GM18498 (cell line): ENCODE results near the gene ADCY9.
"Not testable (repeated sequence)": the region's sequence is repeated elsewhere in the genome, so short reads cannot be mapped to it uniquely, and the experiment has no call there.

ENCODE experiments used
- ATAC-seq: cut with Tn5 transposase; IDR thresholded peaks from one replicate; pipeline ENCODE4 v1.9.1; 2021; ENCODE audit warnings: mild to moderate bottlenecking, moderate library complexity; ENCODE audit not compliant: unreplicated experiment

Gene ADCY9

DNA sequence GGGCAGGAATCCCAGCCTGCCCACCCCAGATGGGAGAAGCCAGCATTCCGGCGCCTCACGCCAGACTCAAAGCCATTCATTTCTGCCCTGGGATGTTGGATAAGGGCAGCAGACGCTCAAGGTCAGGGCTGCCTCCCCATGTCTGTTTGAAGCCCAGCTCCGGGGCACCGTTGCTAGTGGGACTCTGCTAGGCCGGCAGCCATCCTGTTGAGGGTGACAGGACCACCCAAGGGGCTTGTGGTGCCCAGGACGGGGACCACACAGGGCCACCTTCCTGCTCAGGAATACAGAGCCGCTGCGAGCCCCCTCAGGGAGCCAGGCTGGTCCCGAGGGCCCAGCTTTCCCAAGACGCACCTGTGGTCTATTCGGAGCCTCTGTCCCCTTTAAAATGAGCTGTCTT lies 134.0 kb downstream of the ADCY9 start:
- no peak for ATAC-seq

DNA sequence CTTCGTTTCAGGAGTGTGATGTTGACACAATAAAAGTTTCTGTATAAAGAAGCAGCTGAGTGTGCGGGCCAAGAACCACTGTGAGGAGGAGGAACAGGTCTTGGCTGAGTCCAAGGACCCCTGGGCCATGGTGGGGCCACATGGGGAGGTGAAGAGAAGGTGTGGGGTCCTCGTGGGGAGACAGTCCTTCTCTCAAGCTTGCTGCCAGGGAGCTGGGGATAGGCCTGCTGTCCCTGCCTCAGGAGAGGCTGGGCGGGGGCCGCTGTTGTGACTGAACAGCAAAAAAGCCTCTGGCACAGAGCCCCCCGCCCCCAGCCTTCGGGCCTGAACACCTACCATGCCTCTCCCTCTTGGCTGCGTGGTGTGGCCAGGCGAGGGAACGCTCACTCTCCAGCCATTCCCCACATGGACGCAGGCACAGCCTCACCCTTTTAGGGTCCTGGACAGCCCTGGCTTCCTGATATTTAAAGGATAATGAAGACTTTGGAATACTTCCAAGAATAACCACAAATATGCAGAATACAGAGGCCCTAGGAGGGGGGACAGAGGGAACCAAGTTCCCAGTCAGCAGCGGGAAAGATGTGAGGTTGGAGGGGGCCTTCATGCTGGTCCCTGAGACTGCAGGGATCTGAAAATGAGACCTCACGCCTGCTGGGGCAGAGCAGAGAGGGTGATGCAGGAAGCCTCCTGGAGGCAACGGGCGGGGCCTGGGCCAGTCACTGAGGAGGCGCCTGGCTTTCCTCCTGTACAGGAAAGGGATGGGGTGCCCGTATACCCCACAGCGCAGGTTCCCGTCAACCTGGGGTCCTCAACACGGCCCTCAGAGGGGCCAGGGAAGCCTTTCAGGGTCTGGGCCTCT lies 135.8 kb downstream of the ADCY9 start:
- ATAC-seq: no peak

DNA sequence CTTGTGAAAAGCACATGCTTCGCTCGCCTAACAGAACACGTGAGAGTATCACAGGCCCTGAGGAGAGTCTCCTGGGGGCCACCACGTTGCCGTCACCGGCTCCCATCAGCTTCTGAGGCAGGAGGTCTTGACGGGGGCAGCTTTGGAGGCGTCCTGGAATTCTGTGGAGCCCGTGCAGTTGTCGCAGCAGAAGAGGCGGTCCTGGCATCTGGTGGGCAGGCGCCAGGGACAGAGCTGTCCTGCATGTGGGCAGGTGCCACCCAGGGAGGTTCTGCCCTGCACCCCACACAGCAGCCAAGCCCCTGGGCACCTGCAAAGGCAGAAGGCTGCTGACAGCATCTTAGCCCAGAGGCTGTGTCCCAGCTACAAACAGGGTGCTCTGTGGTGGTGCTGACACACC lies 136.7 kb downstream of the ADCY9 start:
- ATAC-seq: no peak

DNA sequence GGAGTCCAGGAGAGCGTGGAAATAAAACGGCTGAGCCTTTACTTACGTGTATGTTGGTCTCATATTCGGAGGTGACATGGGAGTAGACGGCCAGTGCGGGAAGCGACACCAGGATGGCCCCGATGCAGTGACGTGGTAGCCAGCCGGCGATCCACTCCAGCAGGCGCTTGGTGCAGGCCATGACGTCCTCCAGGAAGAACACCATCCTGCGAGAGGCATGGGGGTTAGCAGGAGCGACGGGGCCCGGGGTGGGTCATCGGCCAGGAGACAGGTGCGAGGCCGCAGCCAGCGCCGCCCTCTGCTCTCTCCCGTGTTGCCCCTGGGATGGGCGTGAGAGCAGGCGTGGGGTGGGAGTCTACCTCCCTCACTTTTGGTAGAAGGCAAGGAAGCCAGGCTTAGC lies 137.2 kb downstream of the ADCY9 start:
- no peak for ATAC-seq

DNA sequence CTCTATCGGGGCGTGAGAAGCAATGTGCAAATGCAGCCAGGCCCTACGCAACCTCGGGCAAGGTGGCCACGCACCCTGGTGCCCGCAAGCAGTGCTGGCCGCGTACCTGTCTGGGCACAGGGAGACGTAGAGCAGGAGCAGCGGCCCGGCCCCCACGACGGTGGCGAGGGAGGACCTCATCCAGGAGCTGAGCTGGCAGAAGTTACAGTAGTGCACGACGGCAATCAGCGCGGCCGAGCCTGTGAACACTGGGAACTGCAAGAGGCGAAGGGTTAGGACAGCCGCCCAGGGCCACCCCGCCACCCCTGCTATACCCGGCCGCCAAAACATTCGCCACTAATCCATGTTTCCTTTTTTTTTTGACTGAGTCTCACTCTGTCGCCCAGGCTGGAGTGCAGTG lies 138.9 kb downstream of the ADCY9 start:
- ATAC-seq: no peak

DNA sequence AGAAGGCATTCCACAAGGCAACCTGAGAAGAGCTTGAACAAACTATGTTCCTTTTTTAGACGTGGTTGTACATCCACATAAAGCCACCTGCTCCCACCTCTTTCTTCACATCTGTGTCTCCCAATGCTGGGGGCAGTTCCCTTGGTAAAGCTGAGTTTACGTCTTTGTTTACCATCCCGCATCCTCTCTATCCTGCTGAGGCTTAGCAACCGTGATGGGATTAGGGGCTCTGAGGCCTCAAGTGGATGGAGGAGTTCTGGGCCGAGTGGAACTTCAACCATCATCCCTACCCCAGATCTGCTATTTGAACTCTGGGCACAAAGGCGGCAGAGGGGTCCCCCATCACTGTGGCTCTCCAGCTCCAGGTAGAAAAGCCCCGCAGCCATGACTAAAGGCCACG lies 141.5 kb downstream of the ADCY9 start:
- ATAC-seq: no peak

DNA sequence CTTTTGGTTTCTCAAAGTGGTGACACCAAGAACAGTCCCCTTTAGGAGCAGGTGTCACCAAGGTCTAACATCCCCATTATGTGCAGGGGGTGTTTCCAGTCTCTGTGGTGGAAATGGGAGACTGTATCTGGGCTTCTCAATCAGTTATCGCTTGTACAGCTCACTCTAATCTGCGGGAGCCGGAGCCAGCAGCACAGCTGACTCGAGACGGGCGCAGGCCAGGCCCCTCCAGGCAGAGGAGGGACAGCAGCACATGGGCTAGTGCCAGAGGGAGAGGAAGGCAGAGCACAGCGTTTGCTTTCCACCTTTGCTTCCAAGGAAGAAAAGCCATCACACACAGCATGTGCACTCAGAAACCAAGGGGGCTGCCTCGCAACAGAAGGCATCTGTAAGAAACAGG lies 144.5 kb downstream of the ADCY9 start:
- no peak for ATAC-seq

DNA sequence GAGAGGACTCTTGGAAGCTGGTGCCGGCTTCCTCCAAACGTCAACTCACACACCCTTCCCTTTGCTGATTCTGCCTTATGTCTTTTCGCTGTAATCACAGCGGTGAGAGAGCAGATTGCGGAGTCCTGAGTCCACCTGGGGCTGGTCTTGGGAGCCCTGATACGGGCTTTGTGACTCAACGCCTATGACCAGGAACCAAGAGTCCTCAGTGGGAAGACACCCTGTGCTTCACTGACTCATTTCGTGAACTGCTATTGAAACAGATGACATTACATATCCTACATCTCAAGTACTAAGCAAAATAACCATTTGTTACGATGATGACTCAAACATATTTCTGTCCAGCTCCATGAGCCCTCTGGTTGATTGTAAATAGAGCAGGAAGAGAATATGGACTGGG lies 145.0 kb downstream of the ADCY9 start:
- no peak for ATAC-seq

DNA sequence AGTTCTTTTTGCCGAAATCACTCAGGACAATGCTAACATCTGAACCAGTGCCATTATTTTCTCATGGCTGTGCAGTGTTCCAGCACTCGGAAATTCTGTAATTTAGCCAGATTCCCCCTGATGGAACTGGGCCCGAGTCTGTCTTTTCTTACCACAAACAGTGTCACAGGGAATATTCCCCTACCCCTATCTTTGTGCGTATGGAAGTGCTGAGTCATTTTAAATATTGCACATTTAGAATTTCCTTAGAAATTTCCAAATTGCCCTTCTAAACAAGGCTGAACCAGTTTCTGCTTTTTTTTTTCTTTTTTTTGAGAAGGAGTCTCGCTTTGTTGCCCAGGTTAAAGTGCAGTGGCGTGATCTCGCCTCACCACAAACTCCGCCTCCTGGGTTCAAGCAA lies 147.7 kb downstream of the ADCY9 start:
- ATAC-seq: no peak

DNA sequence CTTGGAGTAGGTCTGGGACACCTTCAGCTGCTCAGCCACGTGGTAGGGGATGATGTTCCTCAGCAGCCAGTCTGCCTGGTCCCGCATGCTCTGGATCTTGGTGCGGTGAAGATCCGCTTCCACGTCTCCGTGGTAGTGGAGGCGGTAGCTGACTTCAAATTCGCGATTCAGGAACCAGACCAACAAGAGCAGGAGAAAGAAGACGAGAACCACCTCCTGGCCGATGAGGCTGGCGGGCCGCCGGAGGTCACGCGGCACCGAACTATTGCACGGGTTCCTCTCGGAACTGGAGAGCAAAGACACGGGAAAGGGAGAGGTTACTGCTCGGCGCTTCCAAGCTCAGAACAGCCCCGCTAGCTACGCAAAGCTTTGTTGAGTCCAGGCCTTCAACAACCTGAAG lies 149.6 kb downstream of the ADCY9 start:
- no peak for ATAC-seq

DNA sequence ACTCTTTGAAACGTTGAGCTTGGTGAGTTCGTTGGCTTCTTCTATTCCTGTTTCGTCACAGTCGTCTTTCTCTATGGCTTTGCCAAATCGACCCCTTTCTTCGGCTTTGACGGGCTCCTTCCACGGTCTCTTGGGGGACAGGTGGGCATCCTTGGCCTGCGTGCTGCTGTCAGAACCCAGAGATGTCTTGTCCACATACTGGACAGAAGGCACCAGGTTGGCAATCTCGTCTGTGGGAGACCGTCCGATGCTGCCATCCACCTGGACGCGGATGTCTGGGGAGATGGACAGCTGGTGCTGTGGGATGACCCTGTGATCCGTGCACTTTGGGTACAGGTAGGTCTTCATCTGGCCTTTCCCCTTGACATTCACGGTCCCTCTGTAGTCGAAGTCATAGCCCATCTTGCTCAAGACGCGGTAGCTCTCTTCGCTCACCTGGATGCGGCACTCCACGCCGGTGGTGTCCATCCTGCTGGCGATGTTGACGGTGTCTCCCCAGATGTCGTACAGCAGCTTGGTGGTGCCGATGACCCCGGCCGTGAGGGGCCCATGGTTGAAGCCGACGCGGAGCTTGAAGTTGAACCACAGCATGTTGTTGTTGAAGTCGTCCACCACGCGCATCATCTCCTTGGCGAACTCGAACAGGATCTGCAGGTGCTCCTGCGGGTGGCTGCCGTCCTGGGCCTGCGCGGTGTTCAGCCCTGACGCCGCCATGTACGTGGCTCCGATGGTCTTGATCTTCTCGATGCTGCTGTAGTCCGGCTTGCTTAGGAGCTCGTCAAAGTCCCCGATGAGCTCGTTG lies 150.3 kb downstream of the ADCY9 start:
- no peak for ATAC-seq

DNA sequence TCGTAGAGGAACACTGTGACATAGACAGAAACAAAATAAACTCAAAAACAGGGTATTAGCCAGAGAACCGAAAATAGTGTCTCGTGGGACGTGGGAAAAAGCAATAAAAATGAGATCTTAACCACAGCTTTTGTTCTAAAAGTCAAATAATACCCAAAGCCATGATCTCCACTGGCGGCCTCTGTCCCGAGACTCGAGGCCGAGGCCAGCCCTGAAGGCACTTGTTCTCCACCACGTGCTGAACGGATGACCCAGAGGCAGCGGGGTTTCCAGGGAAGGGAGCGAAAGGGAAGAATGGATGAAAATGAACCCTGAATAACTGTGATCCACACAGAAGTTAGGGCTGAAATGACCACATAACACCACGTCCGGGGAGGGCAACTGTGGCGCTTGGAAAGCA lies 150.9 kb downstream of the ADCY9 start:
- no peak for ATAC-seq

DNA sequence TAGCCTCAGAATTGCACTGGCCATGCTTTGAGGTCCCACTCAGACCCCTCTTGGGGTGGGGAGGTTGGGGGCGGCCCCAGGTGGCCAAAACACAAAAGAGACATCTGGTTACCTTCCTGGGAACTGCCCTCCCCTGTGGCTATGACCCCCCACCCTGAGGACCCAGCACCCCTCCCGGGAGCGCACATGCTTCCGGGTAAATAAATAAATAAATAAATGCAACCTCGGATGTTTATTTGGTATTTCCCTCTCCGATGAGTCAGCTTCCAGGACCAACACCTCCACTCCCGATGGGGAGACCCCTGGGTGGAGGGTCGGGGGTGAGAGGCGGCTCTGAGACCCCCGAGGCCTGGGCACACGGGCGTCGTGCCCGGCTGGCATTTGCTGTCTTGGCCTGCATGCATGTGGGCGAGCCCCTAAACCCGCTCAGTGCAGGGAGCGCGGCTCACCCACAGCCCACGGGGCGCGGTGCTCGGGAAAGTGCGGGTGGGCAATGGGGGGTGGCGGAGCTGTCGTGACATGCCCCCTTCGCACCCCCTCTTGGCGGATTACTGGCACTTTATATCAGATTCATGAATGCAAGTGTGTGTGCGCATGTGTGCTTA lies 151.5 kb downstream of the ADCY9 start:
- no peak for ATAC-seq

DNA sequence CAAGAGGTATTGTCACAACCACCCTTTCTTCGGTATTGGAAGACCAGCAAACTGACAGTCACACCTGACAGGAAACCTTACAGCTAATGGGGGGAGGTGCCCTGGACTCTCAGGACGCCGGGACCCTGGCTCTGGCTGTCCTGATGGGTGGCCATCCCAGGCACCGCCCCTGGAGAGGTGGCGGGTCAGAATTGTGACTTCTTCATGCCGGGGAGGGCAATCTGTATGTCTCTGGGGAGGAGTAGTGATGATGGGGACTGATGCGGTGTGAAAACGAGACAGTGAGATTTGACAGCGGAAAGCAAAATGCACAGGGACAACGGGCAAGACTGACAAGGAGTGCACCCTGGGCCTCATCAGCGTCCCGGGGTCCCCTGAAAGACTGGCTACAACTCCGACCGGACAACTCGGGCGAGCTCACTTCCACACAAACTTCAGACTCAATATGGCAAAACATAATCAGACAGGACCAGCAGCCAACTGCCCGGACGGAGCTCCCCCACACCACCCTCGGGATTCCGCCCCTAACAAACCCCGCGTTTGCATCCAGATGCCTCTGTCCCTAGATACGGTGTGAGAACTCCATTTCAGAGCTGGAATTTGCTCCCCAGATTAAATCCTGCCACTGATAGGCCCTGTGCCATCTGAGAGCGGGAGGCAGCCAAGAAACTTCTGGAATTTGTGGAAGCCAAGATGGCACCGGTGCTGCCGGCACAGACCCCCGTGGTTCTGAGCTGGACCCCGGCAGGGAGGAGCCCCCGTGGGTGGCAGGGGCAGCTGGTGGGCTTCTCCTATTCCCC lies 152.2 kb downstream of the ADCY9 start:
- ATAC-seq: no peak

DNA sequence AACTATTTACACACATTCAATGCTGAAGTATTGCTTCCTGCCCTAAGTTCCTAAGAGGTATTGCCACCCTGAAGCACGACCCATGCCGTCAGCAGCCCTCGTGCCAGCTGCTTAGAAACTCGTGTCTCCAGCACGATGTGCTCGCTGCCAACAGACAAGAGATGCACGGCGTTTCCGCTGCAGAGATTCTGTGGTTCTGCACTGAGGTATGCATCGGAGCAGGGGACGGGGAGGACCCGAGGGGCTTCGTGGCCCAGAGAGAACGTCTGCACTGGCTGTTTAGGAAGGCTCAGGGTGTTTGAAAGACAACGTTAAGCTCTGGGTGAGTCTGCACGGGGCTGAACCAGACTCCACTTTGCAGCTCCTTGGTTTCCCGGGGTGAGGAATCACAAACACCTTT lies 153.0 kb downstream of the ADCY9 start:
- ATAC-seq: no peak

DNA sequence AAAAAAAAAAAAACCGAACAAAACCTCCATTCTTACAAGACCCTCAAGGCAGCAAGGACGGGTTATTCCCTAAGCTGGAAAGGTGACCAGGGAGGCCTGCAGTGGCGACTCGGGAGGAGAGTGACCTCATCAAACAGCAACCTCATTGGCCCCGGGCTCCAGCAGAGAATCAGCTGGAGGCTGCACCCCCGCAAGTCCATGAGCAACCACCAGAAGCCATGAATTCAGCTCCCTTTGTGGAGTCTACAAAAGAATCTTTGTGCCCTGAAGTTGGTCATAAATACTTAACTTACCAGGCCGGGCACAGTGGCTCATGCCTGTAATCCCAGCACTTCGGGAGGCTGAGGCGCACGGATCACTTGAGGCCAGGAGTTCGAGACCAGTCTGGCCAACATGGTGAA lies 154.8 kb downstream of the ADCY9 start:
- no peak for ATAC-seq

DNA sequence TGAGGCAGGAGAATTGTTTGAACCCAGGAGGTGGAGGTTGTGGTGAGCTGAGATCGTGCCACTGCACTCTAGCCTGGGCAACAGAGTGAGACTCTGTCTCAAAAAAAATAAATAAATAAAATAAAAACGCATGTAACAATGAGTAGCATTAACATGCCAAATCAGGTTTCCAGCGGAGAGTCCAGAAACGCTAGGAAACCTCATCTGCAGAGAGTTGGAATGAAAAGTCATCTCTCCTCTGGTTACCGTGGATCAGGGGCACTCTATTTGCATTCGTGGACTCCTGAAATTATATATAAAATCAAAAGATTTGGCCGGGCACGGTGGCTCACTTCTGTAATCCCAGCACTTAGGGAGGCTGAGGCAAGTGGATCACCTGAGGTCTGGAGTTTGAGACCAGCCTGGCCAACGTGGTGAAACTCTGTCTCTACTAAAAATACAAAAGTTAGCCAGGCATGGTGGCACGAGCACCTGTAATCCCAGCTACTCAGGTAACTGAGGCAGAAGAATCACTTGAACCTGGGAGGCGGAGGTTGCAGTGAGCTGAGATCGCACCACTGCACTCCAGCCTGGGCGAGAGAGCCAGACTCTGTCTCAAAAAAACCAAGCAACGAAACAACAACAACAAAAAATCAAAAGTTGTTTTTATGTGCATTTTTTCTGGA lies 156.2 kb downstream of the ADCY9 start:
- not testable (repeated sequence) for ATAC-seq

DNA sequence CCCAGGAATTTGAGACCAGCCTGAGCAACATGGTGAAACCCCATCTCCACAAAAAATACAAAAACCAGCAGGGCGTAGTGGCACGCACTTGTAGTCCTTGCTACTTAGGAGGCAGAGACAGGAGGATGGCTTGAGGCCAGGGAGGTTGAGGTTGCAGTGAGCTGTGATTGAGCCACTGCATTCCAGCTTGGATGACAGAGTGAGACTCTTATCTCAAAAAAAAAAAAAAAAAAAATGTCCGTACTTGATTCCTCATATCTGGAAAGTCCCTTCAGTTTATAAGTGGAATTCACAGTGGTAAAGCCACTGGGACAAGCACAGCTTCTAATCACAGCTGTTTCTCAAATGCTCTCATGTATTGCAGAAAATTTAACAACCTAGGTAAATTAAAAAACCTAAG lies 157.1 kb downstream of the ADCY9 start:
- no peak for ATAC-seq

DNA sequence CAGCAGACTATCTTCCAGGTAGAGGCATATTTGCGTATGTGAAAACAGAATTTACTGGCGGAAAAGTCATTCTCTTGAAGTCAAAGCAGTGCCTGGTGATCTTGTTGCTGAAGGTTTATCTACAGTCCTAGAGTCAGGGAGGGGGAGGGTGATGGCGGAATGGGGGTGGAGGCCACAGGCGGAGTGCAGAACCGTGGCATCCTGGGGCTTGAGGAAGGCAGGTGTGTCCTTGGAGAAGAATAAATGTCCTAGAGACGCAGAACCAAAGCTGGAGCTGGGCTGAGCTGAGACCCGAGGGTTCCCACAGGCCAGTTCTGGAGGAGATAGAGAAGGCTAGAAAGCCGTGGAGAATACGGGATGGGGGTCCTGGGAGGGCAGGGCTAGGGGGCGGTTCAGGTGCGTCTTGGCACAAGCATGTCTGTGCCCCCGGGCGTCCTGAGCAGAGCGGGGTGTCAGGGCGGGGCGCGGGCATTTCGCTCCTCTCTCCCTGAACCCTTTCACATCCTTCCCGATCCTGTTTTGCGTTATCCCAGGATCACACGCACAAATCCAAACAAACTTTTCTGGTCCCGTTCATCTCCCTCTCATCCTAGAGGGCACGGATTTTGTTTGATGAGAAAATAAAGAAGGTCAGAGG lies 158.8 kb downstream of the ADCY9 start:
- ATAC-seq: no peak

DNA sequence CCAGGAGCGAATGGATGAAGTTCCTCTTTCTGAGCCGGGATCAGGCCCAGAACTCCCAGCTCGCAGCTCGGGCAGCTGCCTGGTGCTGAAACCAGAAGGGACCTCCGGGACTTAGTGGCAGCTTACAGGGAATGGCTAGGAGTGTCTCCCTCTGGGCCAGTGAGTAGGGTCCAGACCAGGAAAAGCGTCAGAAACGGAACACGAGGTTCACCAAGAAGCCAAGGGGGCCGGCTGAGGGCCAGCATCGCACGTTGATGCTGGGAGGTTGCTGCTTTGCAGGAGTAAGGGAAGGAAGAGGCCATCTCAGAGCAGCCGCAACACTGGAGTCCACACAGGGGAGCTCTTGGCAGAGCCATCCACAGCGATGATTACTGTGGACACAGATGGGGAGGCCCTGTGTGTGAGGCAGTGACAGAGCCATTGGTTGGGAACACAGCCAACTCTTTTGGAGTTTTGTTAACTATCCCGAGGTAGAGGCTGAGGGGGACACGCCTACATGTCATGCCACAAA lies 161.8 kb downstream of the ADCY9 start:
- ATAC-seq: no peak
